AG10803 (cell line): ENCODE data around the gene ADAMTS2.

Source experiments
- DNase-seq: peaks from one replicate; pipeline ENCODE4 v3.0.0; 2010; ENCODE audit warnings: low read depth
- H3K4me3 ChIP-seq: 2 replicates; pipeline ENCODE4 v1.5.1; 2011; ENCODE audit warnings: mild to moderate bottlenecking, low read length, control low read depth
- TF ChIP-seq, protein P1 (sequence below): conservative IDR thresholded peaks from 2 replicates; pipeline ENCODE4 v1.5.1; 2011; ENCODE audit warnings: mild to moderate bottlenecking, low read length, control low read depth, inconsistent platforms

Gene ADAMTS2

DNA sequence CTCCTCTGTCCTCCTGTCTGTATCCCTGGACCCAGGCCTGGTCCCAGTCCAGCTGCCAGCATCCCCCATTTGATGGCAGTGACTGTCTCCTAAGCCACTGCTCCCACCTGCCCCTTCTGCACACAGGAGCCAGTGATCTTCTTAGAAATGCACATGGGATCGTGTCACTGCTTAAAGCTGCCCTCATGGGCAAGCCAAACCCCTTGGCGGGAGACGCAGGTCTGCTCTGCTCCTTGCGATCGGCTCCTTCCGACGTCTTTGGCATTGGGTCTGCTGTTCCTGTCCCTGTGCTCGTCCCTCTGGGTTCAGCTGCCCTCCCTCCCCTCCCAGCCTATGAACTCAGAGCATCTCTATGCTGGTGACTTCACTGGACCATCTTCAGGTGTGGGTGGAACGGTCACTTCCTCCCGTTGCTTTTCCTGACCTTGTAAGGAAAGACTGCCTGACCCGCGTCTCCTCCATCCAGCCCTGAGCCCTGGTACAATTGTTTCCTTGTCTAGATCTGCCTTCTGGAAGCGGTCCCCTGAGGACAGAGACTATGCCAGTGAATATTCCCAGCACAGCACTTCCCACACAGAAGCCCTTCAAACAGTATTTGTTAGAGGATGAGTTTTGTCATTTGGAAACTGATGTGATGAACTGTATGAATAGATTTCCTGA lies 168.6 kb downstream of the ADAMTS2 start:
- DNase-seq, result no peak
- no peak overlapping the region for H3K4me3 ChIP-seq
- TF ChIP-seq, protein P1, sequence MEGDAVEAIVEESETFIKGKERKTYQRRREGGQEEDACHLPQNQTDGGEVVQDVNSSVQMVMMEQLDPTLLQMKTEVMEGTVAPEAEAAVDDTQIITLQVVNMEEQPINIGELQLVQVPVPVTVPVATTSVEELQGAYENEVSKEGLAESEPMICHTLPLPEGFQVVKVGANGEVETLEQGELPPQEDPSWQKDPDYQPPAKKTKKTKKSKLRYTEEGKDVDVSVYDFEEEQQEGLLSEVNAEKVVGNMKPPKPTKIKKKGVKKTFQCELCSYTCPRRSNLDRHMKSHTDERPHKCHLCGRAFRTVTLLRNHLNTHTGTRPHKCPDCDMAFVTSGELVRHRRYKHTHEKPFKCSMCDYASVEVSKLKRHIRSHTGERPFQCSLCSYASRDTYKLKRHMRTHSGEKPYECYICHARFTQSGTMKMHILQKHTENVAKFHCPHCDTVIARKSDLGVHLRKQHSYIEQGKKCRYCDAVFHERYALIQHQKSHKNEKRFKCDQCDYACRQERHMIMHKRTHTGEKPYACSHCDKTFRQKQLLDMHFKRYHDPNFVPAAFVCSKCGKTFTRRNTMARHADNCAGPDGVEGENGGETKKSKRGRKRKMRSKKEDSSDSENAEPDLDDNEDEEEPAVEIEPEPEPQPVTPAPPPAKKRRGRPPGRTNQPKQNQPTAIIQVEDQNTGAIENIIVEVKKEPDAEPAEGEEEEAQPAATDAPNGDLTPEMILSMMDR, result no peak

DNA sequence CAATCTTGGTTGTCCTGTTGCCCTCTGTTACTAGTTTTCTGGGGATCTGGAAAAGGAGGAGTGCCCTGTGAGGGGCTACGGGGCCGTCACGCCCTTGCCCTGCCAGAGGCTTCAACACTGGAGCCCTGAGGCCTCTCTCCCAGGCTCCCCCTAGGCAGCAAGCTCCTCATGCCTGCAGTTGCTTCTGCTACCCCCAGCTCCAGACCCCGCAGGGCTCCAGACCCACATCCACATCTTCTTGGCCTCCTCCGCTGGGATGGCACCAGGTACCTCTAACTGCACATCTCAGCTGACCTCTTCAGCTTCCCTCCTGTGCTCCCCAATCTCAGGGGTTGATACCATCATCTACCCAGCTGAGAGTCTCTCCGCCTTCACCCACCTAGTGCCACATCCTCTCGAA lies 169.1 kb downstream of the ADAMTS2 start:
- H3K4me3 ChIP-seq, result no peak overlapping the region
- no peak for DNase-seq
- TF ChIP-seq, protein P1, result no peak

DNA sequence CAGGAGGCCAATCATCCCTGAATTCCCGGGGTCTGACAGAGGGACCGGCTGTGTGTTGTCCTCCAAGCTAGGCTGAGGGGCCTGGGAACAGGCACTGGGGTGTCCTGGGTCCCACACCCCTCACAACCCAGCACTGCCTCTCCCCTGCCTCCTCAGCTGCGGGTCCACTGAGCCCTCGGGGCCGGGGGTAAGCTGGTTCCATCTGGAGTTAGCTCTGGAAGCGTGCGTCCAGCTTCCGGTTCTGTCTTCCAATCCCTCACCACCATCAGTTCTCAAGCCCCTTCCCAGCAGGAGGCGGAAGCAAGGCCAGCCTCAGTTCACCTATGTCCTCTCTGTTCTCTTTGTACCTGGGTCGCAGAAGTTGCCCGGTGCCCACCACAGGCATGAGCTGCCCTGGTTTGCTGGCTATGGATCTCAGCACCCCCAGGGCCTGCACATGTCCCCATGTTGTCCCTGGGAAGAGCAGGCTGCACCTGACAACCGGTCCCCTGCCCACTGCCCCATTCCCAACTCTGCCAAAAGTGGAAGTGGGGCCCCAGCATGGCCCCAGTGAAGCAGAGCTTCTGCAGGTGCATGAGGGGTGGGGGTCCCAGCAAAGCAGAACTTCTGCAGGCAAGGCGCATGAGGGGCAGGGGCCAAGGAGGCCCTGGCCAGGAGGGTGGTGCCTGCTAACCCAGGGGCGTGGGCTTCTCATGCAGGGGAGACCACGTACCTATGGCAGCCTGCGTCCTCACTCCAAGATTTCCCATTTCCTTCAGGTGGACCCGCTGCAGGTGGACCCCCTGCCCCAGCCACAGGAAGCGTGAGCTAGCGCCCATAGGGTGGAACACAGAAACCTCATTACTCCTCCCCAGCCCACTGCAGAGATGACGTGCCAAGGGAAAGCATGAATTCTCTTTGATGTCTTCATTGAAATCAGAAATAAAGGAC lies 173.2 kb downstream of the ADAMTS2 start:
- TF ChIP-seq, protein P1, result no peak
- H3K4me3 ChIP-seq, result no peak overlapping the region
- DNase-seq, result no peak

DNA sequence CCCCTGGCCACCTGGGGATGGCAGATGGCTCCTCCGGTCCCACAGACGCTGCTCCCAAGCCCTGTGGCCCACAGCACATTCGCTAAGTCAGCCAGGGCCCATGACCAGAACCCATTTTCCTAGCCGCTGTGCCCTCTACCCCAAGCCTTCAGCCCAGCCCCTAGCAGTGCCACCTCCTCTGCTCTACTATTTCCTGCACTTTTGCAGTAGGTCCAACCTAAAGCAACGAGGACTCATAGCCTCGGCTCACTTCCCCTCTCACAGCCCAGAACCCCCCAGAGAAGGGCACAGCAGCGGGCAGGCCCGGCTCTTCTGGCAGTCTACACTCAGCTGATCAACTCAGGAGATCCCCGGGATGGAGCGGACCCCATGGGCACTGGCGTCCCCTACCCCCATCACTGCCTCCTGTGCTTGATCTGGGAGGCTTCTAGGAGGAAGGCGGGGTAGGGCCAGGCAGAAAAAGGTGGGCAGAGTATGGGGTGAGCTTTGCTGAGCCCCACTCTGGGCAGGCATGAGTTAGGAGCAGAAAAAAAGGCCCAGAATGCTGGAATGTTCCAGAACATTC lies 173.9 kb downstream of the ADAMTS2 start:
- H3K4me3 ChIP-seq, result no peak overlapping the region
- DNase-seq, result no peak
- TF ChIP-seq, protein P1, result no peak

DNA sequence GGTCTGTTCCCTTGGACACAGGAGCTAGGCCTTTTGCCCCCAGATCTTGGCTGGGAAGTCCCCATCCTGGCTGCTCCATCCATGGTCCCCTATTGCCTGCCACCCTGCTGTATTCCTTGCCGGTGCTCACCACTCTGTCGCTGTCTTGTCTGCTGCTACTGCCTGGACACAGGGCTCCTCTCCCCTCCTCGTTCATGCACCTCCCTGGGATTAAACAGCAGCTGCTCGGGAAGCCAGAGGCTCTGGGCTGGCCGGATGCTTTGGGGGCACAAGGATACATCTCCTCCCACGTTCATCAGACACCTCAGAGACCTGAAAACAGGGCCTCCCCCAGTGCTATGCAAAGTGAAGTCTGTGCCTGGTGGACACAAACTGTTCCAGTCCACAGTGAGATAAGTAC lies 174.7 kb downstream of the ADAMTS2 start:
- DNase-seq, result no peak
- TF ChIP-seq, protein P1, result no peak
- H3K4me3 ChIP-seq, result no peak overlapping the region

DNA sequence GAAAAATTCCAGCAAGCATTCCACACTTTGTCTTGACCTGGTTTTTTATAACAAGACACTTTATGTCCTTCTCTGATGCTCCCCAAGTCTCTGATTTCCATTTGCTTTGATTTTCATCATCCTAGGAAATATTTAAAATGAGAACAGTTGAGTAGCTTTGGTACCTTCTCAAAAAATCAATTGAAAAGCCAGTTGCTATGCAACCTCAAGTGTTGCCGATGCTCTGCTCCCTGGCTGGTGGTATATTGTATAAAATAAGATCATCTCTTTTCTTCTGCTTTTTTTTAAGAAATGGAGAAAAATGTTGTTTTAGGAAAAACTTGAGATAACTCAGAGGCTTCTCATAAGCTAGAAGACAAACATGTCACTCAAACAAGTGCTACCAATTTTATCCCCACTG lies 175.4 kb downstream of the ADAMTS2 start:
- H3K4me3 ChIP-seq, result no peak overlapping the region
- TF ChIP-seq, protein P1, result no peak
- DNase-seq, result no peak
